ENCODE measurements around the gene PLA2G2F.

The PLA2G2F gene, protein sequence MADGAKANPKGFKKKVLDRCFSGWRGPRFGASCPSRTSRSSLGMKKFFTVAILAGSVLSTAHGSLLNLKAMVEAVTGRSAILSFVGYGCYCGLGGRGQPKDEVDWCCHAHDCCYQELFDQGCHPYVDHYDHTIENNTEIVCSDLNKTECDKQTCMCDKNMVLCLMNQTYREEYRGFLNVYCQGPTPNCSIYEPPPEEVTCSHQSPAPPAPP

DNA sequence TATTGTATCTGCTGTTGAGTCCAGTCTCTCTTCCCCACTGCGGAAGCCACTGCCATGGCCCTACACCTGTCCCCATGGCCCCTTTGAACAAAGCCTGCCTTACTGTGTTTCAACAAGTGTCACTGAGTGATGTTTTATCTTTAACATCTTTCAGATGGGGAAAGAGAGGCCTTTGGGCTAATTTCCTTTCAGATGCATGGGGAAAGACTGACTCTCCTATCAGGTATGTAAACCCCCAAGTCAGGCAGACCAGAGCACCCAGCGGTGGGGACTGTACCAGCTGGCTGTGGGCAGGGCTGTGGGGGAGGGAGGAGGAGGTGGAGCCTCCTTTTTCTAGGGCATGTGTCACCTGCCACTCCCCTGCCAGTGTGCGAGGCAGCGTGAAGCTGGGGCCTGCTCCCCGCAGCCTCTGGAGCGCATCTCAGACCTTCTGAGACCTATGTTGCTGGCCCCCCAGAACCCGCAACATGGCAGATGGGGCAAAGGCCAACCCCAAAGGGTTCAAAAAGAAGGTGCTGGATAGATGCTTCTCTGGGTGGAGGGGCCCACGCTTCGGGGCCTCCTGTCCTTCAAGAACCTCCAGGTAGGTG is at the start of gene PLA2G2F:
Gene PLA2G2F, plus strand, starts transcription at position 363 of the 590 bp plus-strand sequence. Its CDS starts 105 bp downstream, at position 468.
- TF ChIP-seq, protein P1, sequence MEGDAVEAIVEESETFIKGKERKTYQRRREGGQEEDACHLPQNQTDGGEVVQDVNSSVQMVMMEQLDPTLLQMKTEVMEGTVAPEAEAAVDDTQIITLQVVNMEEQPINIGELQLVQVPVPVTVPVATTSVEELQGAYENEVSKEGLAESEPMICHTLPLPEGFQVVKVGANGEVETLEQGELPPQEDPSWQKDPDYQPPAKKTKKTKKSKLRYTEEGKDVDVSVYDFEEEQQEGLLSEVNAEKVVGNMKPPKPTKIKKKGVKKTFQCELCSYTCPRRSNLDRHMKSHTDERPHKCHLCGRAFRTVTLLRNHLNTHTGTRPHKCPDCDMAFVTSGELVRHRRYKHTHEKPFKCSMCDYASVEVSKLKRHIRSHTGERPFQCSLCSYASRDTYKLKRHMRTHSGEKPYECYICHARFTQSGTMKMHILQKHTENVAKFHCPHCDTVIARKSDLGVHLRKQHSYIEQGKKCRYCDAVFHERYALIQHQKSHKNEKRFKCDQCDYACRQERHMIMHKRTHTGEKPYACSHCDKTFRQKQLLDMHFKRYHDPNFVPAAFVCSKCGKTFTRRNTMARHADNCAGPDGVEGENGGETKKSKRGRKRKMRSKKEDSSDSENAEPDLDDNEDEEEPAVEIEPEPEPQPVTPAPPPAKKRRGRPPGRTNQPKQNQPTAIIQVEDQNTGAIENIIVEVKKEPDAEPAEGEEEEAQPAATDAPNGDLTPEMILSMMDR (IDR thresholded peaks at IDR 0.05; ENCODE audit: insufficient read depth, missing control alignments): no peak
- no peak for FAIRE-seq

DNA sequence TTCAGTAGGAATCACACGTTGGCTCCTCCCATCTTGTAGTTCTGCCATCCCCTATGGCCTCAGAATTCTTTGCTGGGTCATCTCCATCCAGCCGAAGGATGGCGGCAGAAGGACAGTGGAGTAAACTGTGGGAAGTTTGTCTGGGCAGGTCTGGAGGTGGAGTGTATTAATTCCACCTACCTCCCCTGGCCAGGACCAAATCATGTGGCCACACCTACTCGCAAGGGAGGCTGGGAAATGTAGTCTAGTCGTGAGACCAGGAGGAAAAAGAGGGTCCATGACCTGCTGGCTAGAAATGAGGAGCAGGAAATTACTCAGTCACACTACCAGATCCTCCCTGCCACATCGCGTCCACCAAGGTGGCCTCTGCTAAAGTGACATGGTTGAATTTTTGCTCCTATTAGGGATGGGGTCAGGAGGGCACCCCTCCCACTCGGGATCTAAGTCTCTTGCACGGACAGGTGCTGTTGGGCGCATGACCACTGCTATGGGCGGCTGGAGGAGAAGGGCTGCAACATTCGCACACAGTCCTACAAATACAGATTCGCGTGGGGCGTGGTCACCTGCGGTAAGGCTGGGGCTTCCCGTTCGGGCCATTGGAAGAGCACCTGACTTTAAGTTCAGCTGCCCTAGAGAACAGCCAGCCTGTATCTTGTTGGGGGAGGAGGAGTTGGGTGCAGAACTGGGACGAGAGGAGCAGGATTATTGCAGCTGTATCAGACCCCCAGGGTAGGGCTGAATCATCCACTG is 49.6 kb upstream of the PLA2G2F start:
- DNase-seq (ENCODE audit: insufficient read length, low spot score) (no peak), FAIRE-seq (no peak)
- TF ChIP-seq, protein P1 (IDR thresholded peaks at IDR 0.05; ENCODE audit: insufficient read depth, missing control alignments): no peak

More for the DNA sequence above, at the start of gene PLA2G2F:
- no peak for DNase-seq (ENCODE audit: insufficient read length, low spot score)

DNA sequence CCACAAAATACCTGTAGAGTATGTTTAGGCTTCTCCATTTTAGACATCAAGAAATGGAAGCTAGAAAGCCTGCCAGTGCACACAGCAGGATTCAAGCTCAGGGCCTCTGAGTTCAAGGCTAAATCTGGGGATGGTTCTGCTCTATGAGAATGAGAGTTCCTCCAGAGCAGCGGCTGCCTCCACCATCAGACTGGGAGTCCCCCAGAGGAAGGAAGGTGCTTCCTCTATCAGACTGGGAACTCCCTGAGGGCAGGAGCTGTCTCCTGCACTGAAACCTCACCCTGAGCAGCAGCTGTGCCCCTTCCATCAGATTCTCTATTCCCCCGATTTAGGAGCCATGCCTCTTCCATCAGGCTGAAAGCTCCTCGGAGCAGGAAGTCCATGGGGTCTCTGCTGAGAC is 49.0 kb upstream of the PLA2G2F start:
- no peak for FAIRE-seq
- no peak for DNase-seq (ENCODE audit: insufficient read length, low spot score)
- TF ChIP-seq, protein P1 (IDR thresholded peaks at IDR 0.05; ENCODE audit: insufficient read depth, missing control alignments): no peak

DNA sequence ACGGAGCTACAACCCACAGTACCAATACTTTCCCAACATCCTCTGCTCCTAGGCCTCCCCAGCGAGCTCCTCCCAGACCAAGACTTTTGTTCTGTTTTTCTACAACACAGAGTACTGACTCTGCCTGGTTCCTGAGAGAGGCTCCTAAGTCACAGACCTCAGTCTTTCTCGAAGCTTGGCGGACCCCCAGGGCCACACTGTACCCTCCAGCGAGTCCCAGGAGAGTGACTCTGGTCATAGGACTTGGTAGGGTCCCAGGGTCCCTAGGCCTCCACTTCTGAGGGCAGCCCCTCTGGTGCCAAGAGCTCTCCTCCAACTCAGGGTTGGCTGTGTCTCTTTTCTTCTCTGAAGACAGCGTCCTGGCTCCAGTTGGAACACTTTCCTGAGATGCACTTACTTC is 48.5 kb upstream of the PLA2G2F start:
- DNase-seq (ENCODE audit: insufficient read length, low spot score) (no peak), FAIRE-seq (no peak)
- TF ChIP-seq, protein P1 (IDR thresholded peaks at IDR 0.05; ENCODE audit: insufficient read depth, missing control alignments): no peak

DNA sequence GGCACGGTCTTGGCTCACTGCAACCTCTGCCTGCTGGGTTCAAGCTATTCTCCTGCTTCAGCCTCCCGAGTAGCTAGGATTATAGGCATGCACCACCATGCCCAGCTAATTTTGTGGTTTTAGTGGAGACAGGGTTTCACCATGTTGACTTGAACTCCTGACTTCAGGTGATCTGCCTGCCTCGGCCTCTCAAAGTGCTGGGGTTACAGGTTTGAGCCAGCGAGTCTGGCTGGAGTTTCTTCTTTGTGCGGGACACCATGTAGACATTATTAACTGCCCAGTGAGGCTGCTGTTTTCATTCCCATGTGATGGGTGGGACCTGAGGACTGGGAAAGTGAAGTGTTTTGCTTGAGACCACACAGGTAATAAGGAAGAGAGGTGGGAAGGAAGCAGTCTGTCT is 45.8 kb upstream of the PLA2G2F start:
- FAIRE-seq: no peak
- no peak for DNase-seq (ENCODE audit: insufficient read length, low spot score)
- TF ChIP-seq, protein P1 (IDR thresholded peaks at IDR 0.05; ENCODE audit: insufficient read depth, missing control alignments): no peak

DNA sequence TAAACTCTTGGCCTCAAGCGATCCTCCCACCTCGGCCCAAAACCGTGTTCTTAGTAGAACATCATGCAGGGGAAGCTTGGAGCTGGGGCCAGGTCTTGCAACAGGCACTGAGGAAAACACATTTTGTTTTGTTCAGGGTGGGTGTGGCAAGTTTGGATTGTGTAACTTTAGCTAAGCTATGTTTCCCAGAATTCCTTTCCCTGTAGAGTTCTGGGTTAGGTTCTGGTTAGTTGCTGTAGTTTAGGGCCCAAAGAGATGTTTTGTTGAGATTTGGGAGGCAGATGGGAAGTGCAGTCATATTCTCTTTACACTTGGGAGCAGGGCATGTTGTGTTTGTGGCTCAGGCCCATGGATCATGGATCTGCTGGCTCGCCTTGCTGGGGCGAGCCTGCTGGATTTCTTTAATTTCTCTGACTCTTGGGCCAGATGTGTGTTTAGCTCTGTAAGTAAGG is 45.2 kb upstream of the PLA2G2F start:
- DNase-seq (ENCODE audit: insufficient read length, low spot score) (no peak), FAIRE-seq (no peak)
- TF ChIP-seq, protein P1 (IDR thresholded peaks at IDR 0.05; ENCODE audit: insufficient read depth, missing control alignments): no peak

Measured in D721Med (cell line).